ENCODE results near the gene KRTAP2-1.
A peak's percentile ranks its signal among the peaks of the same experiment; 100 is the strongest.
"Not testable (repeated sequence)": the region's sequence is repeated elsewhere in the genome, so short reads cannot be mapped to it uniquely, and the experiment has no call there.

KRTAP2-1 gene

GRCh38 chr17:41058741-41059140 lies 11.6 kb upstream of the KRTAP2-1 start:
- no peak for FAIRE-seq
- DNase-seq (ENCODE audit: low spot score), result no peak

DNA sequence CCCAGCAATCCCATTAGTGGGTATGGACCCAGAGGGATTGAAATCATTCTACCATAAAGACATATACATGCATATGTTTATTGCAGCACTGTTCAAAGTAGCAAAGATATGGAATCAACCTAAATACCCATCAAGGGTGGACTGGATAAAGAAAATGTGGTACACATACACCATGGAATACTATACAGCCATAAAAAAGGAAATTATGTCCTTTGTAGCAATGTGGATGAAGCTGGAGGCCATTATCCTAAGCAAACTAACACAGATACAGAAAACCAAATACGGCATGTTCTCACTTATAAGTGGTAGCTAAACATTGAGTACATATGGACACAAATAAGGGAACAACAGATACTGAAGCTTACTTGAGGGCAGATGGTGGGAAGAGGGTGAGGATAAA lies 10.4 kb upstream of the KRTAP2-1 start:
- FAIRE-seq (no peak), DNase-seq (ENCODE audit: low spot score) (no peak)

DNA sequence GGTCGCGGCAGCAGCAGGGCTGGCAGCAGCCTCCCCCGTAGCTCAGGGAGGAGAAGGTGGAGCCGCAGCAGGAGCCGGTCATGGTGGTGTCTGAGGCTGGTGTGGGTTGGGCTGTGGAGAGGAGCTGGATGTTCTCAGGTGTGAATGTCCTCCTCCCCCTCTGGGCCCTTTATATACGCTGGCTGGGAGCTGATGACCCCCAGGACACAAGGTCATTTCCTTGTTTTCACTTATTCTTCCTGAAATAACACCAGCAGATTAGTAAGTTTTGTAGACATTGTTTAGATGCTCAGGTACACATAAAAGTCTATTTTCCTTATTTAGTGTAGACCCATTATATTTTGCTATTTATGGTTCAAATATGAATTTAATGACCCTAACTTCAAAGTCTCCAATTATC lies 8.0 kb upstream of the KRTAP2-1 start, which contains the start of gene KRTAP2-2:
KRTAP2-2 (minus strand) TSS at position 101 of the 400 bp plus-strand sequence; CDS start at position 82, 19 bp downstream.
- DNase-seq (ENCODE audit: low spot score); FAIRE-seq: not testable (repeated sequence)

DNA sequence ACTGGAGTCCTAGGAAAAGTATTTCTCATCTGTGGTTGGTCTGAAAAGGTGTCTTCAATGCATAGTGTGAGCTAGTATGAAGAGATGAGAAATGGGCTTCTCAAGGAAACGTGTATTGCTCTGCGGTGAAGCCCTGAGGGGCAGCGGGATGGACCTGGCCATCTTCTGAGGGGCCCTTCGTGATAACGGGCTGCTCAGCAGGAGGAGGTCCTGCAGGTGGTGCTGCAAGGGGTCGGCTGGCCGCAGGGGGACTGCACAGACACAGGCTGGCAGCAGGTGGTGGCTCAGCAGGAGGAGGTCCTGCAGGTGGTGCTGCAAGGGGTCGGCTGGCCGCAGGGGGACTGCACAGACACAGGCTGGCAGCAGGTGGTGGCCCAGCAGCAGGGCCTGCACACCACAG lies 7.4 kb upstream of the KRTAP2-1 start:
- not testable (repeated sequence) for FAIRE-seq

GRCh38 chr17:41054025-41054424 lies 6.9 kb upstream of the KRTAP2-1 start:
- DNase-seq (ENCODE audit: low spot score), result no peak
- FAIRE-seq, result no peak

More for the DNA sequence above, 7.4 kb upstream of the KRTAP2-1 start:
- not testable (repeated sequence) for DNase-seq (ENCODE audit: low spot score)

DNA sequence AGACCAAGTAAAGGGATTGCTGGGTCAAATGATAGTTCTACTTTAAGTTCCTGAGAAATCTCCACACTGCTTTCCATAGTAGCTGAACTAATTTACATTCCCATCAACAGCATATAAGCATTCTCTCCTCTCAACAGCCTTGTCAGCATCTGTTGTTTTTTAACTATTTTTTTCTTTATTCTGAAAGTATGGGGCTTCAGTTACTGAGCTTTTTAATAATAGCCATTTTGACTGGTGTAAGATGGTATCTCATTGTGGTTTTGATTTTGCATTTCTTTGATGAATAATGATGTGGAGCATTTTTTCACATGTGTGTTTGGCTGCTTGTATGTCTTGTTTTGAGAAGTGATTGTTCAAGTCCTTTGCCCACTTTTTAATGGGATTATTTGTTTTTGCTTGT lies 5.5 kb upstream of the KRTAP2-1 start:
- FAIRE-seq, result no peak
- no peak for DNase-seq (ENCODE audit: low spot score)

GRCh38 chr17:41049110-41049509 lies 2.0 kb upstream of the KRTAP2-1 start:
- FAIRE-seq, result no peak
- peak; percentile 36 for DNase-seq (ENCODE audit: low spot score)

- DNase-seq (ENCODE audit: low spot score) (no peak), FAIRE-seq (peak; percentile 73)
Measured at GRCh38 chr17:41048441-41048840, 1.3 kb upstream of the KRTAP2-1 start.

DNA sequence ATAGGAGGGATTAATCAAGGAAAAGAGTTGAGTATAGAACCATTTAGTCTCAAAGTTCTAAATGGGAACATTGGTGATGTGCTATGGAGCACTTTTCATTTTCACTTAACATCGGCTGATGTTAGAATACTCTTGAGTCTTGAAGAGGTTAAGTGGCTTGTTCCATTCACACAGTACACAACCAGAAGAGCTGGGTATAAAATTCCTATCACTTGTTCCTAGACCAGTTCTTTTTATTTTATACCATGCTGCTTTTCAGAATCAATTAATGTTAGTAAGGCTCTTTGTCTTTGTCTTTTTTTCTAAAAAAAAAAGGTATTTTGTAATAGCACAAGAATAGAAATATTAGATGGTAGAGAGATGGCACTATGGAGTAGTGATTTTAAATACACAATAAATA lies 4.2 kb downstream of the KRTAP2-1 start:
- FAIRE-seq, result no peak
- no peak for DNase-seq (ENCODE audit: low spot score)

DNA sequence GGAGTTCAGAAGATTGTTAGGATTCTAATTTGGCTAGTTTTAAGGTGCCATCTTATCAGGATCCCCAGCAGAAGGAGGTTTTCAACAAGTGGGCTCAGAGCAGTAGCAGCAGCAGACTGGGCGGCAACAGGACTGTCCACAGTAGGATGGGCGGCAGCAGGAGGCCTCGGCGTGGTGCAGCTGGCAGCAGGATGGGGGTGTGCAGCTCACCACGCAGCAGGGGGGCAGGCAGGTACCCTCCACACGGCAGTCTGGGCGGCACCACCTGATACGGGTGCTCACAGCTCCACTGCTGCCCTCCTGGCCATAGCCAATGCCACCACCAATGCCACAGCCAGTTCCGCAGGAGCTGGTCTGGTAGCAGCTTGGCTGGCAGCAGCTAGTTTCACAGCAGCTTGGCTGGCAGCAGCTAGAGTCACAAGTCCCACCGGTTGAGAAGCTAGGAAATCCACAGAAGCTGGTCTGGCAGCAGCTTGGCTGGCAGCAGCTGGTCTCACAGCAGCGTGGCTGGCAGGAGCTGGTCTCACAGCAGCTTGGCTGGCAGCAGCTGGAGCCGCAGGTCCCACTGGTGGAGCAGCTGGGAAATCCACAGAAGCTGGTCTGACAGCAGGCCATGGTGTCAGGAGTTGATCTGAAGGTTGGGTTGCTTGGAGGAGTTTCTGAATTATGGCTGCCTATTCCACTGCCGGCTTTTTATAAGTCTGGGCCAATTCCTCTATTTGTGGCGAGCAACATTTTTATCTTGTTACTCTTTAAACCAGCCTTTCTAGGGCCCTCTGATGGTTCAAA lies 6.1 kb downstream of the KRTAP2-1 start, which contains the start of gene KRTAP1-1:
KRTAP1-1 (minus strand) TSS at position 668 of the 789 bp plus-strand sequence; CDS start at position 615, 53 bp downstream.
- DNase-seq (ENCODE audit: low spot score), result not testable (repeated sequence)
- peak; percentile 92 for FAIRE-seq

DNA sequence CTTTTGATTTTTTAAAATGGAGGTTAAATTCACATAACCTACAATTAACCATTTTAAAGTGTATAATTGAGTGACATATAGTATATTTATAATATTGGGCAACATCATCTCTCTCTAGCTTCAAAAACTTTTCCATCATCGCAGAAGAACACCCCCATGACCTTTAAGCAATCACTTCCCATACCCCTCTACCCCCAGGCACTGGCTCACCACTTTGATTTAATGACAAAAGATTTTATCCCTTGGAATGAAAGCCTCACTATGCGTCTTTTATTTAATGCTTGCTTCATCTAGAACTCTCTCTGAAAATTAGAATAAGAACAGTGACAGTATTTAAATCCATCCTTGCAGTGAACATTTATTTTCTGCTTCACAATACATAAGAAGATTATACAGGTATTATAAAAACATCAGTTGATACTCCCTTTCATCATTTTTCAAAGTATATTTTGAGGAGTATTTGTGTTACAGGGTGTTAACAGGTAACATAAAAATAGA lies 9.2 kb downstream of the KRTAP2-1 start:
- DNase-seq (ENCODE audit: low spot score) (no peak), FAIRE-seq (no peak)

GRCh38 chr17:41034346-41034935 lies 12.7 kb downstream of the KRTAP2-1 start, which contains the start of gene KRTAP1-3:
KRTAP1-3 (minus strand) TSS chr17:41034874; CDS start chr17:41034821, 53 bp downstream.
- FAIRE-seq, result peak; percentile 73
- DNase-seq (ENCODE audit: low spot score), result not testable (repeated sequence)

DNA sequence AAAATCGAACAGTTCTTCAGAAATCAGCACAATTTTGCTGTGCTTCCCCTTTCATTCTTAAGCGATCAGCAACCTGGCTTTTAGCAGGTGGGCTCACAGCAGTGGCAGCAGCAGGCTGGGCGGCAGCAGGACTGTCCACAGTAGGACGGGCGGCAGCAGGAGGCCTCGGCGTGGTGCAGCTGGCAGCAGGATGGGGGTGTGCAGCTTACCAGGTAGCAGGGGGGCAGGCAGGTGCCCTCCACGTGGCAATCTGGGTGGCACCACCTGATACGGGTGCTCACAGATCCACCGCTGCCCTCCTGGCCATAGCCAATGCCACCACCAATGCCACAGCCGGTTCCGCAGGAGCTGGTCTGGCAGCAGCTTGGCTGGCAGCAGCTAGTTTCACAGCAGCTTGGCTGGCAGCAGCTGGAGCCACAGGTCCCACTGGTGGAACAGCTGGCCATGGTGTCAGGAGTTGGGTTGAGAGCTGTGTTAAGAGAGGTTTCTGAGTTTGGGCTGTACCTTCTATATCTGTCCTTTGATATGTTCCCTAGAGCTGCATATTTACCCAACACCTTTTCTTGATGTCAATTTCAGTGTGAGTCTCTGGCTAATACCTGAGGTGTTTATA lies 17.4 kb downstream of the KRTAP2-1 start, which contains the start of gene KRTAP1-4:
KRTAP1-4 (minus strand) TSS at position 563 of the 613 bp plus-strand sequence; CDS start at position 446, 117 bp downstream.
- peak; percentile 70 for FAIRE-seq
- DNase-seq (ENCODE audit: low spot score), result no peak

GRCh38 chr17:41026715-41027471 lies 20.2 kb downstream of the KRTAP2-1 start, which contains the start of gene KRTAP1-5:
KRTAP1-5 (minus strand) TSS chr17:41027208; CDS start chr17:41027155, 53 bp downstream.
- no peak for DNase-seq (ENCODE audit: low spot score)
- no peak for FAIRE-seq

GRCh38 chr17:41024697-41025096 lies 22.4 kb downstream of the KRTAP2-1 start:
- FAIRE-seq (no peak), DNase-seq (ENCODE audit: low spot score) (no peak)

DNA sequence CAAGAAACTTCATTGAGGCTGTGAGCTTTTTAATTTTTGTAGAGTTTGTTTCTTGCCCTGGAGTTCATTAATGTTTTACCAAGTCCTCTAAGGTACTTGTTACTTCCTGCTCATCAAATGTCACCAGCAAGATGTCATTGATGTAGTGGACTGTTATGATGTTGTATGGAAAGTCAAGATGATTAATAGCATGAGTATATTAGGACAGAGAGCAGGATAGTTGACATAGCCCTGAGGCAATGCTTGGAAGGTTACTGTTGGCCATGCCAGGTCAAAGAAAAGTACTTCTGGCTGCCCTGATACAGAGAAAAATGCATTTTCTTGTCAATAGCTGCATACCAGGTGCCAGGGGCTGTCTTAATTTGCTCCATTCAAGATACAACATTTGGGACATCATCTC lies 26.8 kb downstream of the KRTAP2-1 start:
- no peak for FAIRE-seq
- DNase-seq (ENCODE audit: low spot score), result no peak

DNA sequence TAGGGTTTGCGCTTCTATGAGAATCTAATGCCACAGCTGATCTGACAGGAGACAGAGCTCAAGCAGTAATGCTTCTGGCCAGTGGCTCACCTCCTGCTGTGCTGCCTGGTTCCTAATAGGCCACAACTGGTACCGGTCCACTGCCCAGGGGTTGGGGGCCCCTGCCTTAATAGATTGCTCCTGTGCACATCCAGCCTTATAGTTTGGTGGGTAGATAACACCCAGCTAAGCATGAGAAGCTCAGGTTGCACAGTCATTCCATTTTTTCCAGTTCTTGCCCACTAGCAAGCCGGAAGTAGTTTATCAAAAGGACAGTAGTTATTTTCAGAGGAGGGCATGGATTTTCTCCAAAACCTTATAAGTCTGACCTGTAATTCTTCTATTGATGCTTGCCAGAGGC lies 27.7 kb downstream of the KRTAP2-1 start:
- no peak for DNase-seq (ENCODE audit: low spot score)
- FAIRE-seq, result no peak

DNA sequence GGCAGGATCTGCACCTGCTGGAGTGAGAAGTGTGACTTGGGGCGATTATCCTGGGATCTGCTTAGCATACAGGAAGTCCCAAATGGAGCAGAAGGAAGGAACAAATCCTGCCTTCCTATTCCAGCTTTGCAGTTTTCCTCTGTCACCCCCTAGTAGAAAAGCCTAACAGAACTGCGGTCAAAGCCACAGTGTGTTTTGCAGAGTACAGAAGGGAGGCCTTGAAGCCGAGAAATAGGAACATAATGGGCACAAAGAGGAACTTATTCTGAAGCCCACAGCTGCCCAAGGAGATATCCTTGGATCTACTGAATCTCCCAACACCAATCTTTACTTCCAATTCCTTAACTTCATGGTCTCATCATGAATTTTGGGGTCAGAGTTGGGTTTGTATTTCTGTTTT lies 28.6 kb downstream of the KRTAP2-1 start:
- DNase-seq (ENCODE audit: low spot score) (no peak), FAIRE-seq (no peak)

GRCh38 chr17:41016578-41017215 lies 30.4 kb downstream of the KRTAP2-1 start:
- no peak for DNase-seq (ENCODE audit: low spot score)
- no peak for FAIRE-seq

GRCh38 chr17:41015454-41015853 lies 31.7 kb downstream of the KRTAP2-1 start:
- DNase-seq (ENCODE audit: low spot score) (no peak), FAIRE-seq (no peak)
